NCI-H460 (cell line): ENCODE measurements around the gene HDGF. TPM values are rescaled to one million over a fixed set of nuclear protein-coding genes. Genes with fewer than 3 reads are reported as not detected.

ENCODE experiments used
- DNase-seq: peaks from one replicate; pipeline ENCODE4 v3.0.0-alpha.2; 2016; ENCODE audit warnings: low read depth; ENCODE audit errors: extremely low read depth
- polyA plus RNA-seq: library from polyadenylated mRNA; depleted of rRNA; stranded (reverse); fragments of >200 nt; gene quantifications from 2 replicates; pipeline ENCODE4 v1.2.3, GENCODE V29; 2014; cell fraction: nucleus; rRNA removed
- total RNA-seq: library from RNA; depleted of rRNA; stranded (reverse); fragments of >200 nt; shearing (Covaris generic); gene quantifications from 2 replicates; pipeline ENCODE4 v1.2.3, GENCODE V29; 2014; rRNA removed

HDGF gene
- 460 and 499 TPM in 2 replicates for total RNA-seq
- polyA plus RNA-seq: 416 and 465 TPM in 2 replicates

DNA sequence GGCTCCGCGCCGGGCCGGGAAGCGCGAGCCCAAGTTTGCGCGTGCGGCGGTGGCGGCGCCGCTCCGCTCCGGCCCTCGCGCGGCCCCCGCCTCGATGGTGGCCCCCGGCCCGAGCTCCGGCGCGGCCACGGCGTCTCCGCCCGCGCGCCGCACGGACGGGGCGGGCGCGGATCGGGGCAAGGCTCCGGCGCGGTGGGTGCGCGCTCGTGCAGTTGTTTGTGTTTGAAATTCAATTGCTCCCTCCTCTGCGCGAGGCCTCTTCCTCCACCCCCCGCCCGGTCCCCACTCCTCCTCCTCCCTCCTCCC is at the start of gene HDGF:
HDGF (minus strand) TSS at position 225 of the 306 bp plus-strand sequence. CDS start 246 bp downstream, outside the sequence.
- DNase-seq: no peak

DNA sequence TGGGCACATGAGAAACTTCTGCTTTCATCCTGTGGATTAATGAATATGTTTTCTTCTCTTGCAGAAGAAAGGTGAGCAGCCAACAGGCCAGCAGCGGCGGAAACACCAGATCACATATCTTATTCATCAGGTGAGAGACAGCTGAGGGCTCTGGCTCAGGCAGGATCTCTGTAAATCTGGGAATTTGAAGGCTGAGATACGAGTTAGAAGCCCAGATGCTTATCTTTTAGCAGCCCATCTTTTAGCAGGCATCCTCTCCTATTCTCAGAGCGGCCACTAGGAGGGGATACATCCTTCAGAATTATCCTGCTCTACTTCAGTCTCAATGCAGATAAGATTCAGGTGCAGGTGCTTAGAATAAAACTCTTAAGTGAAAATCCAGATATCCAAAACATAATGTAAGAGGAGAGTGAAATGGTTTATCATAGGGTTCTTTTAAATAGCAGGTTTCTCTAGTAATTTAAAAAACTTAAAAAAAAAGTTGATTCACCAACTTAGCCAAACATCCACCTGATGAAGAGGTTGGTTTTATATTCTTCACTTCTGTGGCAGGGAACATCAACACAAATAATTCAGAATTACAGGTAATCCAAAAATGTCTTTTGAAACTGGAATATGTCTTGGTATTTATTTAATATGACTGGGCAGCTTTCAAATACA is 45.9 kb upstream of the HDGF start:
- peak; percentile 81 for DNase-seq

DNA sequence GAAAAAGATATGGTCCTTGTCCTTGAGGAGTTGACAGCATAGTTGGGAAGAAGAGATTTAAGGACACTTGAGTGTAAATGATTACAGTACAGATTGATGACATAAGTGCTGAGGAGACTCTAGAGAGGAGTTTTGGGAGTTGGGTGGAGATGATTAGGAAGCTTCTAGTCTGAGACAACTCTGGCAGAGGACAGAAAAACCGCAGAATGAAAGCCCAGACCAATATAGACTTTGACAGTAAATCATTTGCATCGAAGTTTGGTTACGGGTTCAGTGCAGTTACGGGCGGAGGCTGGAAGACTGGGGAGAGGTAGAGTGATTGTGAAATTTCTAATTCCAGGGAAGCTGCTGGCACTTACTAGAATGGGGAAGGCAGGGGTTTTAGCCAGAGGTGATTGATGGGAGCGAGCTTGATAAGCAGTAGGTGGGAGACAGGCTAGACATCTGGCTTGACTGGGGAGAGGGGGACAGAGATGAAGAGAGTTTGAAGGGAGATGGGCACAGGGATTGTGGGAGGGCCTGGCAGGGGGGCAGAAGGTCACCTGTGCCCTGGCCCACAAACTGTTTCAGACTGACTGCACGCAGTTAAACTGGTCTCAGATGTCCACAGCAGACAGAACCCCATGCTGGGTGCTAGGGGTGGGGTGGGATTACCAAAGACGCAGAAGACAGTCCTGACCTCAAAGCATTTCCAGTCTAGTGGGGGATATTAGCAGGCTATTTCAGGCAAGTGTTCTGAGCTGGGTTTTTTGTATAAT is 45.0 kb upstream of the HDGF start:
- DNase-seq: no peak

DNA sequence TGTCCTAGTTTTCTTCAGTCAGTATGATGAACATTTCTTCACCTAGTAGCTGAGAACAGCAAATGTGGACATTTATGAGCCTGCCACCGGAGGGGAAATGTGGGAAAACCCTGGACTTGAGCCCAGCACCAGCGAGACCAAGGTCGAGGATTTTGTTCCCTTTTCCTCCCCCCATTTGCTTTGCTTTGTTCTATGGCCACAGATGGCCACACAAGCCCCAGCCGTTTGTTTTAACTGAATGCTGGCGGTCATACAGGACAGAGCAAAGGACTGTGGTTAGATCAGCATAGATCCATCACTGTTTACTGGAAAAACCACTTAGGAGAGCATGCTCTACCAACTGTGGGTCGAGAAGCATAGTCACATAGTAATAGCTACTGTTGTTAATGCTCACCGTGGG is 44.3 kb upstream of the HDGF start:
- no peak for DNase-seq

DNA sequence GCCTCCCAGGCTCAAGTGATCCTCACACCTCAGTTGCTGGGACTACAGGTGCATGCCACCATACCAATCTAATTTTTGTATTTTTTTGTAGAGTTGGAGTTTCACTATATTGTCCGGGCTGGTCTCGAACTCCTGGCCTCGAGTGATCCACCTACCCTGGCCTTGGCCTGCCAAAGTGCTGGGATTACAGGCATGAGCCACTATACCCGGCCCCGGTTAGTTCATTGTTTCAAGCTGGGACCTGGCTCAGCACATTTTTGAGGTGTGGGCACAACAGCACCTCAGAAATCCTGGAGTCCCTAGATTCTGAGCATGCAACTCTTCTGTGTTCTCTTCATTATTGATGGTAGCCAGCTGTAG is 43.9 kb upstream of the HDGF start:
- DNase-seq: no peak

DNA sequence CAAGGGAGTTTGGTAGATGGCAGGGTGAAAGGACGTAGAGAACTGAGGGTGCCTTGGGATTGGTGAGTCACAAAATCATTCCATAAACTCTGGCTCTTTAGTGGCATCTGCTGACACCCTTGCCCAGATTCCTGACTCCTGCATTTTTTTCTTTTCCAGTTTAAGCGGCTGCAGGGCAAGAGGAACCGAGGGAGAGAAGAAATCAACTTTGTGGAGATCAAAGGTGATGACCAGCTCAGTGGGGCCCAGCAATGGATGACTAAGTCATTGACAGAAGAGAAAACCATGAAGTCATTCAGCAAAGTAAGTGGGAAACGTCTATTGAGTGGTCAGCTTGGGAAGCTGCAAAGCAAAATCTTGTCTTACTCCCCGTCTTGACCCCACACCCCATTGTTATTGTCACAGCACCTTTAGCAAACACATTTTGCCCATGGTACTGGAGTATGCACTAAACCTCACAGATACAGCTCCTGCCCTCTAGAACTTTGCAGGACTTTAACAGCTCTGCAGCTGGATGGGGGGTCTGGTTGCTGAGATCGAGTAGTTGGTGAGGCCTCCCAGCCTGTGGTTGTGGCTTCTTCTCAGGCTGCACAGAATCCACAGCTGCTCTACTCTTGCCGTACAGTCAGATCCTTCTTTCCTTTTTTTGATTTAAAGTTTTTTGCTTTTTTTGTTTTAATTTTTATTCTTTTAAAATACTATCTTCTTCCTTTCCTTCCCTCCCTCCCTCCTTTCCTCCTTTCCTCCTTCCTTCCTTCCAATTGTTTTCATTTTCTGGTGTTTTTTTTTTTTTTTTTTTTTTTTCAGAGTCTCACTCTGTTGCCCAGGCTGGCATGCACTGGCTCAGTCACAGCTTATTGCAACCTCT is 43.3 kb upstream of the HDGF start:
- no peak for DNase-seq

DNA sequence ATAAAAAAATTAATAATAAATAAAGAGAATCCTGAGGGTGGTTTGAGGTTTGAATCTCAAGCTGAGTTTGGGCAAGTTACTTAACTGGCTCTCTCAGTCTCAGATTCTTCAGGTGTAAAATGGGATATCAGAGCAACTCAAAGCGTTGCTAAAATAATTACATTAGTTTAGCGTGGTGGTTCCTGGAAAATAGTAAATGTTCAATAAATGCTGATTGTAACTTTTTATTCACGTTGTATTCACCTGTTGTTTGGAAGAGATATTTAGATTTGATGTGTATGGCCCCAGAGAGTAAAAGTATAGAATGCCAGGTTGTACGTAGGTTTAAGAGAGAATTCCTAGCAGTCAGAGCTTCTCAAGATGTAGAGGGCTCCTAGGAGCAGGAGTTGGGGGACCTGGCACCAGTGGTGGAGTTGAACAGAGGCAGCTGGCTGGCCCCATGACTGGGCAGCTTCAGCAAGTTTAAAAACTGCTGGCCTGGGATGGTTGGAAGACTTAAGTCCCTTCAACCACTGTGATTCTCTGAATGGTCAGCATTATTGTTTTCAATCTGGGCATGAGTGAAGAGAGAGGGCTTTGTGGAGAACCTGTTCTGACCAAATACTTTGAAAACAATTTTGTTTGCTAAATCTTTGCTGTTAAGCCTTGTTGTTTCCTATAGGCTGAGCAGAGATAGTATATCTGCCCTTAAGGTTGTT is 38.3 kb upstream of the HDGF start:
- no peak for DNase-seq

GRCh38 chr1:156788136-156788535 is 36.7 kb upstream of the HDGF start:
- no peak for DNase-seq

GRCh38 chr1:156786640-156787039 is 35.2 kb upstream of the HDGF start:
- DNase-seq: no peak

GRCh38 chr1:156785458-156785857 is 34.0 kb upstream of the HDGF start:
- no peak for DNase-seq

- DNase-seq: no peak
Measured at GRCh38 chr1:156781585-156782186, 30.2 kb upstream of the HDGF start.

DNA sequence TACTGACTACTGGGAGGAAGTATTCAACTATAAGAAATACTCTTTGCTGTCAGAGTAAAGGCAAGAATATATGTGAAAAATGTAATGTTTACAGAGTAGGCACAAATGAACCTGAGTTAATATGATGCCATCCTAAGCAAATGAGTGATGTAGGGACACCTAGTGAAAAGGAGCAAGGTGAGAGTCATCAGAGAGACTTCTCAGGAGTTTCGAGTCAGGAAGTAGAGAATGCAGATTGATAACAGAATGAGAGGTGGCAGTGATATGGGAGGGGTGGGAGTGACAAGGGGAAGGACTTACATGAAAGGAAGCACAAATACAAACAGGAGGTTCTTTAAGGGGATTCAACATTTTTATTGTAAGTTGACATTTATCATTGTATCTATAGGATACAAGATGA is 26.1 kb upstream of the HDGF start:
- DNase-seq: no peak

DNA sequence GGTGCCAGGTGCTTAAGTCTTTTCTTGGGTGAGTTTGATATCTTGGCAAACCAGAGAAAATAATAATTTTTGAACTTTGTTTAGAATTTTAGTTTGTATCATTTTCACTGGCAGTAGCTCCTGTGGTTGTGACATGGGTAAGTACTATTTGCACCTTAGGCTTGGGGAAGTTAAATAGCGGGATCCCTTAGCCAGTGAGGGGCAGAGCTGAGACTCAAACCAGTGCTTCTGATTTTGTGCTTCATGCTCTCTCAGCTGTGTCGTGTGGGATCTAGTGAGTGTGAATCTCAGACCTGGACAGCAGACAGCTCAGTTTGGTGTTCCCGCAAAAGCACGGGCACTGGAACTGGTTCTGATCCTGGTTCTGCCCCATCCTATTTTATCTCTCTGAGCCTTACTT is 25.5 kb upstream of the HDGF start:
- no peak for DNase-seq

- no peak for DNase-seq
Measured at GRCh38 chr1:156775799-156776198, 24.3 kb upstream of the HDGF start.

DNA sequence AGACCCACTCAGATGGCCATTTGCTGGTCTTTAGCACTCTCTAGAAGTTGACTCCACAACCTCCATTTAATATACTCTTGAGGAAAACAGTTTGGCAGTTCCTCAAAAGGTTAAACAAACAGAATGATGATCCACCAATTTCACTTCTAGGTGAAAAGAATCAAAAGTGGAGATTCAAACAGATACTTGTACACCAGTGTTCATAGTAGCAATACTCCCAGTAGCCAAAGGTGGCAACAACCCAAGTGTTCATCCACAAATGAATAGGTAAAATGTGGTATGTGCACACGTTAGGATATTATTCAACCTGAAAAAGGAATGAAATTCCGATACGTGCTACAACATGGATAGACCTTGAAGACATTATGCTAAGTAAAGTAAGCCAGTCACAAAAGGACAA is 22.1 kb upstream of the HDGF start:
- DNase-seq: no peak

- DNase-seq: no peak
Measured at GRCh38 chr1:156772728-156773497, 21.4 kb upstream of the HDGF start.

DNA sequence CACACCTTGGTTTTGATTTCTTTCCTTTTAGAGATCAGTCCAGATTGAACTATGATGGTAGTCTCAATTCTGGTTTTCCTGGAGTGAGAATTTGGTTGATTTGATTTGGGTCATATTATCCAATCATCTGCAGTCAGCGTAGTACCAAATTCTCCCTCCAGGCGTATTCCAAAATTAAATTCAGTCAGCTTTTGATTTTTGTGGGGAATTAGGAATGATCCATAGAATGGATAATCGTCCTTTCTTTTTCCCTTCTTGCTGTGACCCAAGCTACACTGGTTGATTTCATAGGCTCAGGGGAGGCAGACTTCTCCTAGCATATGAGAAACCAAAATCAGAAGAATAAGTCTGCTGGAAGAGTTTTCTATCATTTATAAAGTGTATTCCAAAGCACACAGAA is 20.7 kb upstream of the HDGF start:
- DNase-seq: no peak

DNA sequence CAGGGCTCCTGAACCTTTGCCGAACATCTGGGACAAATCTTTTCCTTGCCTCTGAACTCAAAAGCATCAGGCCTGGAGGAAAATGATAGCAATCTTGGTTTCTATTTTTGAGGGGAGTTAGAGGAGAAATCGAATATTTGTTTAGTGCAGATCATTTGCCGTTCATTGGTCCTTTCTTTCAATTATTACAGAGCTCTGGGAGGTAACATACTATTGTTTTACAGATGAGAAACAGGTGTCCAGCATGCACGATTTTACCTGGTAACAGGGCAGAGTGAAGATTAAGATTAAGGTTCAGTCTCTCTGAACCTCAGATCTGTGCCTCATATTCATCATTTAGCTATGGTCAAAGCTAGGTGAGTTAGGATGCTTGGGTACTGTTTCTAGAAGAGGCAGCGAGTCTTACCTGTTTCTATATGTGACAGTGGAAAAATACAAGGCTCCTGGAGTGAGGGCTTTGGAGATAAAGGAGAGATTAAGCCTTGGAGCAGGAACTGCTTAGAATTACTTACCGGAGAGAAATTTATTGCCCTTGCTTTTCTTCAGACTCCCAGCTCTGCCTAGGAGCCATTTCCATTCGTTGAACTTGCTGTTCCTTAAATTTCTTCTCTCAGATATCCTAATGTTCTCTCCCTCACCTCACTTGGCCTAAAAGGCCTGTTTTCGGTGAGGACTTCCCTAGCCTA is 17.3 kb upstream of the HDGF start:
- DNase-seq: no peak
